HepG2 (cell line): ENCODE results near the gene AP1M2. TPM values are rescaled to one million over a fixed set of nuclear protein-coding genes. Genes with fewer than 3 reads are reported as not detected.
A peak's percentile ranks its signal among the peaks of the same experiment; 100 is the strongest.

ENCODE experiments used
- ATAC-seq: fragments of 200-7000 bp; cut with Tn5 transposase; 3 replicates; pipeline ENCODE4 v1.9.1; 2020; ENCODE audit warnings: mild to moderate bottlenecking, moderate library complexity
- BruUV-seq: library from RNA; stranded (reverse); fragments of 400-500 nt; replicated peaks from 2 replicates; lab custom pipeline; 2021; lab: Mats Ljungman, UMichigan
- CTCF ChIA-PET: fragments of 300-600 bp; formaldehyde crosslinking; extraction: SDS; loops from one replicate; lab custom pipeline; 2021; ENCODE audit warnings: low total read pairs, inconsistent platforms, low intra/inter-chr PET ratio; lab: Yijun Ruan, JAX
- POLR2A ChIA-PET: fragments of 350-600 bp; sonication (Branson Sonifier 250); formaldehyde crosslinking; loops from one replicate; lab custom pipeline; 2020; ENCODE audit warnings: antibody characterized with exemption, inconsistent platforms; lab: Yijun Ruan, JAX
- DNase-seq: peaks from one replicate; pipeline ENCODE4 v3.0.0-alpha.2; 2015; ENCODE audit warnings: low spot score
- FAIRE-seq: peaks from 3 replicates; lab custom pipeline; 2011; peaks lifted over from hg19 to GRCh38; lab: Jason Lieb, UNC
- H2AFZ ChIP-seq: one replicate; pipeline ENCODE4 v1.6.1; 2011; ENCODE audit warnings: low read length, inconsistent platforms
- H3K27ac ChIP-seq: fragments of 300-600 bp; 3 replicates; pipeline ENCODE4 v1.8.0; 2011; ENCODE audit warnings: mixed run types, mild to moderate bottlenecking, mixed read lengths, low read length, inconsistent platforms; ENCODE audit not compliant: insufficient read depth; ENCODE audit errors: extremely low read length
- H3K27me3 ChIP-seq, 2 experiments: fragments of 200-600 bp in 1 of 2; 2 replicates in 1 of 2; 3 replicates in 1 of 2; pipeline versions ENCODE4 v1.6.0 to v1.8.0; 2011; ENCODE audit warnings: low read length in 2 of 2, mild to moderate bottlenecking in 2 of 2, moderate library complexity in 2 of 2, inconsistent platforms in 1 of 2; ENCODE audit not compliant: insufficient read depth in 2 of 2, control insufficient read depth in 1 of 2
- H3K36me3 ChIP-seq, 2 experiments: fragments of 200-600 bp in 1 of 2; replicated peaks in 1 of 2; 2 replicates in 1 of 2; 3 replicates in 1 of 2; pipeline versions ENCODE4 v1.5.1 to v1.8.0; 2011; ENCODE audit warnings: low read length in 2 of 2, inconsistent platforms in 1 of 2; ENCODE audit not compliant: insufficient read depth in 2 of 2, control insufficient read depth in 1 of 2
- H3K4me1 ChIP-seq: 2 replicates; pipeline ENCODE4 v1.5.1; 2012; ENCODE audit warnings: low read length, inconsistent platforms; ENCODE audit not compliant: insufficient read depth
- H3K4me2 ChIP-seq: 2 replicates; pipeline ENCODE4 v1.6.0; 2011; ENCODE audit warnings: low read depth, low read length, inconsistent platforms
- H3K4me3 ChIP-seq, 3 experiments: fragments of 200-600 bp in 1 of 3; sonication (generic), shearing (Covaris generic) in 1 of 3; replicated peaks in 1 of 3; 2 replicates each; pipeline ENCODE4 v1.5.1; 2011 to 2016; ENCODE audit warnings: low read length in 3 of 3, inconsistent platforms in 2 of 3, low read depth in 2 of 3, mild to moderate bottlenecking in 2 of 3, control low read depth in 1 of 3, mixed read lengths in 1 of 3; ENCODE audit not compliant: insufficient read depth in 1 of 3
- H3K79me2 ChIP-seq: one replicate; pipeline ENCODE4 v1.6.1; 2011; ENCODE audit warnings: low read length, inconsistent platforms; ENCODE audit not compliant: insufficient read depth
- H3K9ac ChIP-seq: 2 replicates; pipeline ENCODE4 v1.6.0; 2011; ENCODE audit warnings: mild to moderate bottlenecking, low read depth, low read length, inconsistent platforms; ENCODE audit not compliant: insufficient read depth
- H3K9me3 ChIP-seq: 2 replicates; pipeline ENCODE4 v1.5.1; 2012; ENCODE audit warnings: mild to moderate bottlenecking, low read length
- H4K20me1 ChIP-seq: 2 replicates; pipeline ENCODE4 v1.6.0; 2011; ENCODE audit warnings: inconsistent platforms, mild to moderate bottlenecking, low read length, moderate library complexity; ENCODE audit not compliant: insufficient read depth
- DNMT3B ChIP-seq: conservative IDR thresholded peaks from 2 replicates; pipeline ENCODE4 v1.6.1; 2016; ENCODE audit warnings: missing biosample characterization, control low read depth
- GRHL1 ChIP-seq: sonication (generic); formaldehyde crosslinking; conservative IDR thresholded peaks from 2 replicates; pipeline ENCODE4 v1.8.0; 2022; ENCODE audit warnings: missing genetic modification reagents
- KDM5A ChIP-seq: fragments of 200-600 bp; sonication (generic); IDR thresholded peaks from 2 replicates; pipeline ENCODE4 v1.7.0; 2018; ENCODE audit warnings: antibody characterized with exemption, mild to moderate bottlenecking, low read length, borderline replicate concordance
- NR2C2 ChIP-seq: sonication (generic); formaldehyde crosslinking; IDR thresholded peaks from 2 replicates; pipeline ENCODE4 v1.4.0; 2020; ENCODE audit warnings: missing genetic modification reagents, mild to moderate bottlenecking, moderate library complexity, borderline replicate concordance
- NR3C1 ChIP-seq: sonication (generic); formaldehyde crosslinking; IDR thresholded peaks from 2 replicates; pipeline ENCODE4 v1.4.0; 2020; ENCODE audit warnings: missing genetic modification reagents
- PPARG ChIP-seq: conservative IDR thresholded peaks from 2 replicates; pipeline ENCODE4 v1.6.1; 2016; ENCODE audit warnings: missing biosample characterization, missing genetic modification reagents
- XRCC5 ChIP-seq: fragments of 200-400 bp; formaldehyde crosslinking; optimal IDR thresholded peaks from 2 replicates; pipeline ENCODE3; 2017; ENCODE audit warnings: mild to moderate bottlenecking, low read length
- ZNF430 ChIP-seq: sonication (generic); formaldehyde crosslinking; IDR thresholded peaks from 2 replicates; pipeline ENCODE4 v1.9.0; 2021; ENCODE audit warnings: mild to moderate bottlenecking, missing genetic modification reagents
- ZNF446 ChIP-seq: sonication (generic); formaldehyde crosslinking; IDR thresholded peaks from 2 replicates; pipeline ENCODE4 v1.5.0; 2020; ENCODE audit warnings: mild to moderate bottlenecking, missing genetic modification reagents
- WGBS: methylation state at CpG from one replicate; pipeline ENCODE4 v1.1.6; 2017; ENCODE audit warnings: low lambda C conversion rate; 5-methylcytosine and 5-hydroxymethylcytosine counted together
- in situ Hi-C: cut with HindIII; loops from 2 replicates; pipeline ENCODE4 v1.10.0; 2017; ENCODE audit warnings: low pct_unique_long_range_greater_than_20kb; ENCODE audit not compliant: extremely low pct_ligation_motif_present
- intact Hi-C: fragments of 100-400 bp; cut with micrococcal nuclease; formaldehyde crosslinking; loops from one replicate; pipeline ENCODE4 v1.10.0; 2022; ENCODE audit not compliant: unreplicated experiment
- polyA plus RNA-seq, 8 experiments: library from polyadenylated mRNA; depleted of rRNA in 3 of 8; stranded (reverse) in 7 of 8; unstranded in 1 of 8; fragments of >200 nt; fragmentation: Illumina TruSeq in 4 of 8; extraction: Trizol in 4 of 8; gene quantifications; 2 replicates each; pipeline versions ENCODE4 v1.2.1 to v1.2.3, GENCODE V29; 2011 to 2016; ENCODE audit warnings: low read depth in 4 of 8, missing spikeins in 1 of 8, mixed read lengths in 1 of 8; ENCODE audit not compliant: insufficient read depth in 1 of 8
- total RNA-seq, 5 experiments: library from RNA; depleted of rRNA; stranded (reverse); fragments of >200 nt; fragmentation: Illumina TruSeq; extraction: Trizol; gene quantifications; 2 replicates each; pipeline ENCODE4 v1.2.3, GENCODE V29; 2016; ENCODE audit warnings: low read depth in 1 of 5
- TF ChIP-seq, protein P1 (sequence below): conservative IDR thresholded peaks from 2 replicates; pipeline ENCODE4 v1.6.1; 2018; ENCODE audit warnings: missing genetic modification reagents
- TF ChIP-seq, protein P2 (sequence below): sonication (generic); formaldehyde crosslinking; IDR thresholded peaks from 2 replicates; pipeline ENCODE4 v1.5.0; 2020; ENCODE audit warnings: missing genetic modification reagents
- TF ChIP-seq, protein P3 (sequence below), 2 experiments: sonication (generic) in 1 of 2; formaldehyde crosslinking in 1 of 2; IDR thresholded peaks; 2 replicates each; pipeline versions ENCODE4 v1.6.1 to v1.9.0; 2014 to 2022; ENCODE audit warnings: antibody characterized with exemption in 1 of 2, borderline replicate concordance in 1 of 2, inconsistent platforms in 1 of 2, low read depth in 1 of 2, missing genetic modification reagents in 1 of 2

The AP1M2 gene
- total and polyA plus RNA-seq, 2 of the 13 experiments (the other 11 are each of a cell fraction or from before 2014, with no cell fraction given): 6.3 to 76.8 TPM

DNA sequence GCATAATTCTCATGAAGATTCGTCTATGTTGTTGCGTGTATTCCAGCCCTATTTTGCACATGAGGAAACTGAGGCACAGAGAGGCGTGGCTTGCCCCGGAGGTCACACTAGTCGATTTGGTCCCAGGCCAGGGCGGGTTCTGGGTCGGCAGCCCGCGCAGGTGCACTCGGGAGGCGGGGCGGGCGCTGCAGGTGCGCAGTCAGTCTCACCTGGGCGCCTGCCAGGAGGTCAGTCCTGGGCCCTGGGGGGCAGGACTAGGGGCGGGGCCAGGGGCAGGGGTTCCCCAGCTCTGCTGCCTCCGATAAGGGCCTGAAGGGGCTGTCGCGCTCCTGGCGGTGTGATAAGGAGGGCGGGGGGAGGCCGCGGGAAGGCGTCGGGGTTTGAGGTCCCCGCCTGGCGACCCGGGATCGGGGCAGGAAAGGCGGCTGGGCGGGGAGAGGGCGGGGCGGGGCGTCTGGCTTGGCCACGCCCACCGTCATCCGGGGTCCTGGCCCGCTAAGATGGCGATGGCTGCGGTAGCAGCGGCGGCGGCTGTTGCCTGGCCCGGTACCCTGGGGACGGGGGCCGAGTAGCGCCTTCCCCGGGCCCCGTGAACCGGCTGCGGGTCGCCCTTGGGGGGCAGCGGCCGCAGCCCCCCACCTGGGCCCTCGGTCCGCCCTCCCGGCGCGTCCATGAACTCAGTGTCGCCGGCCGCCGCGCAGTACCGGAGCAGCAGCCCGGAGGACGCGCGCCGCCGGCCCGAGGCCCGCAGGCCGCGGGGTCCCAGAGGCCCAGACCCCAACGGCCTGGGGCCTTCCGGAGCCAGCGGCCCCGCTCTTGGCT, 43.5 kb downstream of the AP1M2 start, which contains the start of gene ATG4D:
Gene ATG4D (plus strand): TSS at position 485 of the 822 bp plus-strand sequence. CDS start 187 bp downstream, at position 672.
- DNase-seq (peak; percentile 41), FAIRE-seq (no peak), ATAC-seq (peak; percentile 85)
- WGBS: under 1% methylated on average over 17 of the region's 79 CpGs
- in situ Hi-C loops: no loop called here
- intact Hi-C loops: no loop called here
- peak within 1 kb of the TSS; percentile 78 to 98 (median 89) for H3K4me3 ChIP-seq
- H3K9me3 ChIP-seq: no peaks in the 10 kb centered on the region
- peak within 1 kb of the TSS; percentile 74 for H3K4me2 ChIP-seq
- H3K36me3 ChIP-seq: peaks cover 2 to 12% of the 10 kb centered on the region in 2 experiments; a peak in 3 of 5 replicates
- H3K79me2 ChIP-seq: no peaks in the 10 kb centered on the region
- peaks cover 17% of the 10 kb centered on the region for H3K4me1 ChIP-seq
- no peaks in the 10 kb centered on the region for H4K20me1 ChIP-seq
- ChIA-PET POLR2A (interaction anchor here (1.0 kb wide), 1 partner anchor 10 kb away, joined by 4 read pairs; no protein-coding TSS in a partner anchor), CTCF (no interaction called here)
- H3K27ac ChIP-seq: peak within 1 kb of the TSS; percentile 76
- H2AFZ ChIP-seq: no peak within 1 kb of the TSS
- peak within 1 kb of the TSS; percentile 91 for H3K9ac ChIP-seq
- H3K27me3 ChIP-seq: 0 out of 5 replicates have a peak, but pooled peaks cover 0 to 4% of the 10 kb centered on the region in 2 experiments
- BruUV-seq: no TSS peak
- TF ChIP-seq NR2C2 (CRISPR knock-in tag): peak; percentile 55
- TF ChIP-seq ZNF430 (CRISPR knock-in tag): 0 out of 2 replicates have a peak, but pooled peaks have one; percentile 34
- TF ChIP-seq, protein P1, sequence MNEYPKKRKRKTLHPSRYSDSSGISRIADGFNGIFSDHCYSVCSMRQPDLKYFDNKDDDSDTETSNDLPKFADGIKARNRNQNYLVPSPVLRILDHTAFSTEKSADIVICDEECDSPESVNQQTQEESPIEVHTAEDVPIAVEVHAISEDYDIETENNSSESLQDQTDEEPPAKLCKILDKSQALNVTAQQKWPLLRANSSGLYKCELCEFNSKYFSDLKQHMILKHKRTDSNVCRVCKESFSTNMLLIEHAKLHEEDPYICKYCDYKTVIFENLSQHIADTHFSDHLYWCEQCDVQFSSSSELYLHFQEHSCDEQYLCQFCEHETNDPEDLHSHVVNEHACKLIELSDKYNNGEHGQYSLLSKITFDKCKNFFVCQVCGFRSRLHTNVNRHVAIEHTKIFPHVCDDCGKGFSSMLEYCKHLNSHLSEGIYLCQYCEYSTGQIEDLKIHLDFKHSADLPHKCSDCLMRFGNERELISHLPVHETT (CRISPR knock-in tag): no peak
- TF ChIP-seq, protein P2, sequence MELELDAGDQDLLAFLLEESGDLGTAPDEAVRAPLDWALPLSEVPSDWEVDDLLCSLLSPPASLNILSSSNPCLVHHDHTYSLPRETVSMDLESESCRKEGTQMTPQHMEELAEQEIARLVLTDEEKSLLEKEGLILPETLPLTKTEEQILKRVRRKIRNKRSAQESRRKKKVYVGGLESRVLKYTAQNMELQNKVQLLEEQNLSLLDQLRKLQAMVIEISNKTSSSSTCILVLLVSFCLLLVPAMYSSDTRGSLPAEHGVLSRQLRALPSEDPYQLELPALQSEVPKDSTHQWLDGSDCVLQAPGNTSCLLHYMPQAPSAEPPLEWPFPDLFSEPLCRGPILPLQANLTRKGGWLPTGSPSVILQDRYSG (CRISPR knock-in tag): no peak
- no peak for TF ChIP-seq XRCC5
- TF ChIP-seq KDM5A: peak; percentile 40; the same call in 1 of the 2 replicates
- no peak for TF ChIP-seq NR3C1
- TF ChIP-seq, protein P3, sequence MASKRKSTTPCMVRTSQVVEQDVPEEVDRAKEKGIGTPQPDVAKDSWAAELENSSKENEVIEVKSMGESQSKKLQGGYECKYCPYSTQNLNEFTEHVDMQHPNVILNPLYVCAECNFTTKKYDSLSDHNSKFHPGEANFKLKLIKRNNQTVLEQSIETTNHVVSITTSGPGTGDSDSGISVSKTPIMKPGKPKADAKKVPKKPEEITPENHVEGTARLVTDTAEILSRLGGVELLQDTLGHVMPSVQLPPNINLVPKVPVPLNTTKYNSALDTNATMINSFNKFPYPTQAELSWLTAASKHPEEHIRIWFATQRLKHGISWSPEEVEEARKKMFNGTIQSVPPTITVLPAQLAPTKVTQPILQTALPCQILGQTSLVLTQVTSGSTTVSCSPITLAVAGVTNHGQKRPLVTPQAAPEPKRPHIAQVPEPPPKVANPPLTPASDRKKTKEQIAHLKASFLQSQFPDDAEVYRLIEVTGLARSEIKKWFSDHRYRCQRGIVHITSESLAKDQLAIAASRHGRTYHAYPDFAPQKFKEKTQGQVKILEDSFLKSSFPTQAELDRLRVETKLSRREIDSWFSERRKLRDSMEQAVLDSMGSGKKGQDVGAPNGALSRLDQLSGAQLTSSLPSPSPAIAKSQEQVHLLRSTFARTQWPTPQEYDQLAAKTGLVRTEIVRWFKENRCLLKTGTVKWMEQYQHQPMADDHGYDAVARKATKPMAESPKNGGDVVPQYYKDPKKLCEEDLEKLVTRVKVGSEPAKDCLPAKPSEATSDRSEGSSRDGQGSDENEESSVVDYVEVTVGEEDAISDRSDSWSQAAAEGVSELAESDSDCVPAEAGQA (IDR thresholded peaks at IDR 0.05; ENCODE audit: low read depth): no peak
- TF ChIP-seq, protein P3 (CRISPR knock-in tag; IDR thresholded peaks at IDR 0.05; ENCODE audit: borderline replicate concordance): peak; percentile 26; the same call in 1 of the 2 replicates
- TF ChIP-seq DNMT3B (CRISPR knock-in tag): no peak
- 0 out of 2 replicates have a peak, but pooled peaks have one; percentile 44 for TF ChIP-seq ZNF446
- TF ChIP-seq GRHL1: no peak
- TF ChIP-seq PPARG (CRISPR knock-in tag): 0 out of 2 replicates have a peak, but pooled peaks have one; percentile 17
